T-helper 17 cell (primary cell): ENCODE results near the gene MEMO1. TPM values are rescaled to one million over a fixed set of nuclear protein-coding genes. Genes with fewer than 3 reads are reported as not detected.
"Not testable (repeated sequence)": the region's sequence is repeated elsewhere in the genome, so short reads cannot be mapped to it uniquely, and the experiment has no call there.

Experiments used
- ATAC-seq: fragments of 150-1000 bp; cut with Tn5 transposase; 2 replicates; pipeline ENCODE4 v1.10.0; 2021; ENCODE audit warnings: mild to moderate bottlenecking, moderate library complexity
- DNase-seq, 3 donors: peaks; one replicate each; pipeline versions ENCODE4 v3.0.0 to v3.0.0-alpha.2; 2020 to 2021
- H3K9me3 ChIP-seq: one replicate; pipeline ENCODE4 v1.7.0; 2013; ENCODE audit warnings: low read length, mild to moderate bottlenecking; ENCODE audit not compliant: control insufficient read depth, poor library complexity, severe bottlenecking
- H3K27ac Mint-ChIP-seq: one replicate; pipeline ENCODE4 v1.8.0; 2022; ENCODE audit warnings: mild to moderate bottlenecking, moderate library complexity, mixed read lengths
- H3K27me3 Mint-ChIP-seq: one replicate; pipeline ENCODE4 v1.8.0; 2022; ENCODE audit warnings: mixed read lengths
- H3K36me3 Mint-ChIP-seq: one replicate; pipeline ENCODE4 v1.8.0; 2022; ENCODE audit warnings: low read depth, mixed read lengths
- H3K4me1 Mint-ChIP-seq: one replicate; pipeline ENCODE4 v1.8.0; 2022; ENCODE audit warnings: mild to moderate bottlenecking, mixed read lengths
- H3K4me3 Mint-ChIP-seq: one replicate; pipeline ENCODE4 v1.8.0; 2022; ENCODE audit warnings: mild to moderate bottlenecking, moderate library complexity, mixed read lengths
- total RNA-seq, 4 donors: library from RNA in 2 of 4; stranded (reverse) in 2 of 4; gene quantifications; one replicate each; pipeline ENCODE4 v1.2.3 and lab custom pipeline; 2022 to 2026

Gene MEMO1
- 10 to 100 TPM; 41.7 to 47.5 TPM for total RNA-seq
- 2.8 to 4.7 reads per million in 2 donors for total RNA-seq (lab: John Stamatoyannopoulos, UW)

GRCh38 chr2:32010670-32011484 lies at the start of gene MEMO1:
TSS of gene MEMO1 (minus strand) at chr2:32011008. CDS start at chr2:32010247, 761 bp downstream.
- Mint-ChIP-seq H3K4me1 (peaks cover 30% of the 10 kb centered on the region), H3K36me3 (peaks cover 2% of the 10 kb centered on the region), H3K27me3 (no peaks in the 10 kb centered on the region), H3K4me3 (peak within 1 kb of the TSS; percentile 91), H3K27ac (peak within 1 kb of the TSS; percentile 86)
- H3K9me3 ChIP-seq: no peaks in the 10 kb centered on the region
- peak; percentile 79 for ATAC-seq
- DNase-seq: peak; percentile 76 to 83 (median 80)

- no peaks in the 10 kb centered on the region for H3K9me3 ChIP-seq
- H3K36me3 Mint-ChIP-seq: no peaks in the 10 kb centered on the region
- DNase-seq: no peak
- H3K27me3 Mint-ChIP-seq: no peaks in the 10 kb centered on the region
- no peak overlapping the region for H3K4me3 Mint-ChIP-seq
- H3K4me1 Mint-ChIP-seq: peaks cover 17% of the 10 kb centered on the region
- ATAC-seq: no peak
- H3K27ac Mint-ChIP-seq: no peak overlapping the region
Observed at GRCh38 chr2:32060266-32060665, 49.5 kb upstream of the MEMO1 start.

GRCh38 chr2:32058130-32058529 lies 47.3 kb upstream of the MEMO1 start:
- no peak for ATAC-seq
- no peak overlapping the region for H3K27ac Mint-ChIP-seq

GRCh38 chr2:32054583-32054982 lies 43.8 kb upstream of the MEMO1 start:
- not testable (repeated sequence) for H3K27ac Mint-ChIP-seq, H3K27me3 Mint-ChIP-seq, H3K4me1 Mint-ChIP-seq, DNase-seq, ATAC-seq, H3K36me3 Mint-ChIP-seq, H3K4me3 Mint-ChIP-seq, H3K9me3 ChIP-seq

More at GRCh38 chr2:32058130-32058529, 47.3 kb upstream of the MEMO1 start:
- DNase-seq: no peak
- no peaks in the 10 kb centered on the region for H3K9me3 ChIP-seq
- H3K4me1 Mint-ChIP-seq: peaks cover 8% of the 10 kb centered on the region
- H3K36me3 Mint-ChIP-seq: no peaks in the 10 kb centered on the region
- H3K27me3 Mint-ChIP-seq: no peaks in the 10 kb centered on the region
- no peak overlapping the region for H3K4me3 Mint-ChIP-seq

GRCh38 chr2:32051836-32052439 lies 41.1 kb upstream of the MEMO1 start:
- Mint-ChIP-seq H3K27ac (no peak overlapping the region), H3K36me3 (no peaks in the 10 kb centered on the region), H3K27me3 (no peaks in the 10 kb centered on the region), H3K4me1 (no peaks in the 10 kb centered on the region), H3K4me3 (no peak overlapping the region)
- DNase-seq (no peak), ATAC-seq (no peak)
- no peaks in the 10 kb centered on the region for H3K9me3 ChIP-seq

GRCh38 chr2:32043561-32043960 lies 32.8 kb upstream of the MEMO1 start:
- Mint-ChIP-seq H3K4me1 (peaks cover 8% of the 10 kb centered on the region), H3K27me3 (no peaks in the 10 kb centered on the region), H3K4me3 (no peak overlapping the region), H3K27ac (no peak overlapping the region), H3K36me3 (no peaks in the 10 kb centered on the region)
- DNase-seq (no peak), ATAC-seq (no peak)
- no peaks in the 10 kb centered on the region for H3K9me3 ChIP-seq

- ATAC-seq (peak; percentile 96), DNase-seq (peak; percentile 82 to 88 (median 83))
- H3K4me1 Mint-ChIP-seq: peaks cover 8% of the 10 kb centered on the region
- peak within 1 kb of the TSS; percentile 94 for H3K27ac Mint-ChIP-seq
- no peaks in the 10 kb centered on the region for H3K27me3 Mint-ChIP-seq
- no peaks in the 10 kb centered on the region for H3K9me3 ChIP-seq
- H3K4me3 Mint-ChIP-seq: peak within 1 kb of the TSS; percentile 97
- H3K36me3 Mint-ChIP-seq: no peaks in the 10 kb centered on the region
Observed at GRCh38 chr2:32039447-32040219, 28.8 kb upstream of the MEMO1 start, which contains the start of gene DPY30. TSS of gene DPY30 (minus strand) at chr2:32039805. CDS start at chr2:32039456, 349 bp downstream.

GRCh38 chr2:32034198-32034887 lies 23.5 kb upstream of the MEMO1 start:
- H3K4me1 Mint-ChIP-seq: peaks cover 20% of the 10 kb centered on the region
- DNase-seq, H3K36me3 Mint-ChIP-seq, H3K9me3 ChIP-seq, H3K27me3 Mint-ChIP-seq, H3K4me3 Mint-ChIP-seq, ATAC-seq, H3K27ac Mint-ChIP-seq: not testable (repeated sequence)

GRCh38 chr2:32018789-32019482 lies 8.1 kb upstream of the MEMO1 start:
- H3K4me1 Mint-ChIP-seq, H3K4me3 Mint-ChIP-seq, H3K27me3 Mint-ChIP-seq, ATAC-seq, DNase-seq, H3K9me3 ChIP-seq, H3K36me3 Mint-ChIP-seq, H3K27ac Mint-ChIP-seq: not testable (repeated sequence)

GRCh38 chr2:32012872-32013271 lies 2.1 kb upstream of the MEMO1 start:
- peak overlapping the region; percentile 86 for H3K27ac Mint-ChIP-seq
- H3K9me3 ChIP-seq: no peaks in the 10 kb centered on the region
- no peak for DNase-seq
- H3K27me3 Mint-ChIP-seq: no peaks in the 10 kb centered on the region
- no peak for ATAC-seq
- H3K4me1 Mint-ChIP-seq: peaks cover 19% of the 10 kb centered on the region
- H3K4me3 Mint-ChIP-seq: no peak overlapping the region
- H3K36me3 Mint-ChIP-seq: no peaks in the 10 kb centered on the region

- ATAC-seq (no peak), DNase-seq (no peak)
- H3K4me3 Mint-ChIP-seq: peak overlapping the region; percentile 91
Observed at GRCh38 chr2:32011485-32011960, 715 bp upstream of the MEMO1 start.

GRCh38 chr2:32010280-32010669 lies 533 bp downstream of the MEMO1 start:
- peaks cover 36% of the 10 kb centered on the region for H3K4me1 Mint-ChIP-seq
- H3K27me3 Mint-ChIP-seq, H3K9me3 ChIP-seq, H3K36me3 Mint-ChIP-seq: not testable (repeated sequence)
- peak overlapping the region; percentile 61 for H3K4me3 Mint-ChIP-seq
- ATAC-seq: peak; percentile 78
- peak overlapping the region; percentile 86 for H3K27ac Mint-ChIP-seq
- peak; percentile 50 to 66 (median 59) for DNase-seq

More at GRCh38 chr2:32011485-32011960, 715 bp upstream of the MEMO1 start:
- H3K36me3 Mint-ChIP-seq: no peaks in the 10 kb centered on the region
- no peaks in the 10 kb centered on the region for H3K9me3 ChIP-seq
- peak overlapping the region; percentile 86 for H3K27ac Mint-ChIP-seq
- no peaks in the 10 kb centered on the region for H3K27me3 Mint-ChIP-seq
- H3K4me1 Mint-ChIP-seq: peaks cover 26% of the 10 kb centered on the region
